B cell (primary cell): ENCODE measurements around the gene PSORS1C1.

Experiments used
- CTCF ChIP-seq: fragments of 200-600 bp; IDR thresholded peaks from one replicate; pipeline ENCODE4 v1.8.0; 2022; ENCODE audit warnings: antibody characterized with exemption, mild to moderate bottlenecking
- EZH2 ChIP-seq: IDR thresholded peaks from 2 replicates; pipeline ENCODE4 v1.6.1; 2012; ENCODE audit warnings: borderline replicate concordance, low read depth, mild to moderate bottlenecking, moderate library complexity, low read length; ENCODE audit not compliant: insufficient read depth, poor library complexity, severe bottlenecking

- TF ChIP-seq CTCF: no peak
- TF ChIP-seq EZH2: no peak
These were observed 39.8 kb downstream of the PSORS1C1 start for GRCh38 chr6:31154436-31154835.
